ENCODE results near the gene FBXO17.
"Not testable (repeated sequence)": the region's sequence is repeated elsewhere in the genome, so short reads cannot be mapped to it uniquely, and the experiment has no call there.

FBXO17 gene

DNA sequence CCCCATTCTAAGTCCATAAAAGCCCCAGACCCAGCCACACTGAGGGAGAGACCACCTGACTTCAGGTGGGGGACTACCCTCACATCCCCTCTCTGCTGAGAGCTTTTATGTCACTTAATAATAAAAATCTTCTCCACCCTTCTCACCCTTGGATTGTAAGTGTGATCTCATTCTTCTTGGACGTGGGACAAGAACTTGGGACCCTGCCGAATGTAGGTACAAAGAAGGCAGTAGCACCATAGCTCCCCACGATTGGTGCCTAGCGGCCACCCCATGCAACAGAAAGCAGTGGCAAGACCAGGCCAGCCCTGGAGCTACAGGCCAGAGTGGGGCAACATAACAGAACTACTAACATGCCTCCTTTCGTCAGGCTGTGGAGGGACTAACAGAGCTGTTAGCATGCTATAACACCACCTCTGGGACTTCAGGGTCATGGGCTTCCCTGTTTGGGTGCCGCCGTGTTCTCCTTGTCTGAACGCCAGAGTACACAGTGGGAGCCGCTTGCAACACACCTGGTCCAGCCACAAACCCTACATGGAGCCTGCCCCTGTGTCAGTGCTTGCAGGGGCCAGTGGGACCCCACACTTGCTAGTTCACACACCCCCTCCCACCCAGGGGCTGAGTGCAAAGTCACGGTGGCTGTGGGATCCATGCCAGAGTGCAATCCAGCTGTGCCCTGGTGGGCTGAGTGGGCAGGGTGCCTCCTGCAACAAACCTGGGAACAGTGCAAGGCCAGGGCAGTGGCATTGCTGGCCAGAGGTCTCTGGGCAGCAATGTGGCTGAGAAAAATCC, 5.2 kb upstream of the FBXO17 start:
- DNase-seq (ENCODE audit: low read depth in 2 of 2): no peak

GRCh38 chr19:38979812-38980211, 4.3 kb upstream of the FBXO17 start:
- no peak for DNase-seq (ENCODE audit: low read depth in 2 of 2)

DNA sequence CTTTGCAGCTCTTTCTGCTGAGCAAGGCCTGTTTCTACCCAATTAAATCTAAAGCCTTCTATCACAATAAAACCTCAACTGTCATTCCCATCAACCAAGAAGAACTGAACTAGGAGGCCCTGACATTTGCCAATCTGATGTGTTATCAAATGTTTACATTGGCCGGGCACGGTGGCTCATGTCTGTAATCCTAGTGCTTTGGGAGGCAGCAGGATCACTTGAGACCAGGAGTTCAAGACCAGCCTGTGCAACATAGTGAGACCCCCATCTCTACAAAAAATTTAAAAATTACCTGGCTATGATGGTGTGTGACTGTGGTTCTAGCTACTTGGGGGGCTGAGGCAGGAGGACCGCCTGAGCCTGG, 2.8 kb upstream of the FBXO17 start:
- no peak for DNase-seq (ENCODE audit: low read depth in 2 of 2)

DNA sequence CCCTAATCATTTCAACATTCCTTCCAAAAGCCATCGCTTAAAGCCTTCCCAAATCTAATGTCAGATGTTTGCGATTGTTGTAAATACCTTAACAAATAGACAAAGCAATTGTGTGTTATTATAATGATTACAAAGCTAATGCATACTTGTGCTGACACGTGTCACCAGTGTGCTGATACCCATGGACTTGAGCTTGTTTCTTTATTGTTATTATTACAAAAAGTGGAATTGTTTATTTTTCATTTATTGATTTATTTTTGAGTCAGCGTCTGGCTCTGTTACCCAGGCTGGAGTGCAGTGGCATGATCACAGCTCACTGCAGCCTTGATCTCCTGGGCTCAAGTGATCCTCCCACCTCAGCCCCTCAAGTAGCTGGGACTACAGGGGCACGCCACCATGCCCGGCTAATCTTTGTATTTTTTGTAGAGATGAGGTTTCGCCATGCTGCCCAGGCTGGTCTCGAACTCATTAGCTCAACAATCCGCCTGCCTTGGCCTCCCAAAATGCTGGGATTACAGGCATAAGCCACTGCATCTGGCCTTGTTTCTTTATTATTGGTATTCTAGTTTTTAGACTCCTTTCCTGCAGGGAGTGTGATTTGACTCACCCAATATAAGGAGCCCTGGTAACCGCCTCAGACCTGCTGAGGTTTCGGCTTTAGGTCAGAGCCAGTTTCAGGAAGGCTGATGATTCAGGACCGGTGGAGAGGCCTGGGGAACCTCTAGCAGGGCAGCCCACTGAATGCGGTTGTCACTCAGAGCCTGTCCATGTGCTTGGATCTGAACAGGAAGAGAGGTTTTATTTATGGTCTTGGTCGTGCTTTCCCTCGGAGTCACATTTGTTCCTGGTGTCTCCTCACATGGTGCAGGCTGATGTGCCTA, 2.1 kb upstream of the FBXO17 start:
- DNase-seq (ENCODE audit: low read depth in 2 of 2): no peak

DNA sequence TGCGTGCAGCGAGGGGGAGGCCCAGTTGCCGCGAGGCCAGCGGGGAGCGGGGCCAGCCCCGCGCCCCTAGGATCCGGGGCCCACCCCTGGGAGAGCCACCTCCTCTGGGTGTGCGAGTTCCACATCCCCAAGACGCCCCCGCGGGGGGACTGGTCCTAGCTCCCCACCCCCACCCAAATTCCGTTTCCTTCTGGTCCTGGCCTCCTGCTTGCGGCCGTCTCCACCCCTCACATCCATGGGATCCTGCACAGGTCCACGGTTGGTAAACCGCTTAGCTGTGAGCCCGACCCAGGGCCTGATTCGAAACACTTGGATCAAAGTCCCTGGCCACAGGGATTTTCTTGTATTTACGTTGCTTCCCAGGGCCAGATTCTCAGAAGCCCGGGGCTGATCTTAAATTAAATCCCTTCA, 324 bp upstream of the FBXO17 start:
- no peak for DNase-seq (ENCODE audit: low read depth in 2 of 2)

DNA sequence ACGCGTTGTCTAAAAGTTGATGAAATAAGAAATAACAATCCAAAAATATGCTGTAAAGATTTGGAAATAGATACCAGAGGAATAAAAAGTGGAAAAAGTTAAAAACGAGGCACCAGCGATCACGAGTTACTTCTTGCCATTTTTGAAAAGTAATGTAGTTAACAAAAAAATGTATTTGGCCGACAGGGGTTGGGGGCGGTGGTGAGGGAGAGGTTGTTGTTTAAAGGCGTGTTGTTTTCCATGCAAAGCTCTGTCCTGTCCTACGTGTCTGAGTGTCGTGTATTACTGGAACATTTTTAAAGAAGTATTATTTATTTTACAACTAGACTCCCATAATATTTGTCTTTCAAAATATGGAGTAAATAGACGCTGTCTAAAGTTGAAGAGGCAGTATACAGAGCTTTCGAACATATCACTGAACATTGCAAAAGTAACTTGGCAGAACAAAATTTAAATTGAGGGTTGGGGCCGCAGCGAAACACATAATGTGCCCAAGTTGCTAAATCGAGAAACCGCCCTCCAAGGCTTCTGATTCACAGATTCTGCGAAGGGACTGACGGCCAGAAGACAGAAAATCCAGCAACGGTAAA, 823 bp downstream of the FBXO17 start:
- no peak for DNase-seq (ENCODE audit: low read depth in 2 of 2)

- DNase-seq (ENCODE audit: low read depth in 2 of 2): no peak
These were observed 3.9 kb downstream of the FBXO17 start for GRCh38 chr19:38971672-38972071.

- no peak for DNase-seq (ENCODE audit: low read depth in 2 of 2)
These were observed 4.6 kb downstream of the FBXO17 start for GRCh38 chr19:38970664-38971532.

DNA sequence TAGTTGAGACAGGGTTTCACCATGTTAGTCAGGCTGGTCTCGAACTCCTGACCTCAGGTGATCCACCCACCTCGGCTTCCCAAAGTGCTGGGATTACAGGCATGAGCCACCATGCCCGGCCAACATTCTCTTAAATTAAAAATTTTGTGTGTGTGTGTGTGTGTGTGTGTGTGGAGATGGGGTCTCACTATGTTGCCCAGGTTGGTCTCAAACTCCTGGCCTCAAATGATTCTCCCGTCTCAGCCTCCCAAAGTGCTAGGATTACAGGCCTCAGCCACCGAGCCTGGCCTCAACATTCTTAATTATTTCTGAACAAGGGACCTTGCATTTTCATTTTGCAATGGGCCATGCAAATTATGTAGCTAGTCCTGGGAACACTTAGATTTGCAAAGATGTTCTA, 9.4 kb downstream of the FBXO17 start:
- not testable (repeated sequence) for DNase-seq (ENCODE audit: low read depth in 2 of 2)

GRCh38 chr19:38964738-38965137, 10.8 kb downstream of the FBXO17 start:
- DNase-seq (ENCODE audit: low read depth in 2 of 2): no peak

DNA sequence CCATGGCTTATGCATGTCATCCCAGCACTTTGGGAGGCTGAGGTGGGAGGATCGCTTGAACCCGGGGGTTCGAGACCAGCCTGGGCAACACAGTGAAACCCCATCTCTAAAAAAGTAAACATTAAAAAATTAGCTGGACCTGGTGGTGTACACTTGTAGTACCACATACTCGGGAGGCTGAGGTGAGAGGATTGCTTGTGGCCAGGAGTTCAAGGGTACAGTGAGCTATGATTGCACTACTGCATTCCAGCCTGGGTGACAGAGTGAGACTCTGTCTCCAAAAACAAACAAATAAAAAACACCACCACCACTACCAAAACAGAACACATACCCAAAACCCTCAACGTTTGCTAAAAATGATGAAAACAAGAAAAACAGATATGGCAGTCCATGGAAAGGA, 15.9 kb downstream of the FBXO17 start:
- no peak for DNase-seq (ENCODE audit: low read depth in 2 of 2)

DNA sequence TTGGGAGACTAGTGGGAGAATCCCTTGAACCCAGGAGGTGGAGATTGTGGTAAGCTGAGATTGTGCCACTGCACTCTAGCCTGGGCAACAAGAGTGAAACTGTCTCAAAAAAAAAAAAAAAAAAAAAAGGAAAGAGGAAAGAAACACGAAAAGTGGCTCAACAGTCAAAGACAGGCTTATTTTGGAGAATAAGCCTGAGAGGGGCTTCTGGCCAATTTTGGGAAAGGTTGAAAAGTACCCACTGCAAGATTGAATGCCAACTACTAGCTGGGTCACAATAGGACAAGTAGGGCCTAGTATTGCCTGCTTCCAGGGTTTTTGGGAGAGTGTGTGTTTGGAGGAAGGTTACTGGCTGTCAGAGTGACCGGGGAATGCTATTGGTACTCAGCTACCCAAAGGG, 17.2 kb downstream of the FBXO17 start:
- DNase-seq (ENCODE audit: low read depth in 2 of 2): no peak

GRCh38 chr19:38956264-38956663, 19.3 kb downstream of the FBXO17 start:
- no peak for DNase-seq (ENCODE audit: low read depth in 2 of 2)

DNA sequence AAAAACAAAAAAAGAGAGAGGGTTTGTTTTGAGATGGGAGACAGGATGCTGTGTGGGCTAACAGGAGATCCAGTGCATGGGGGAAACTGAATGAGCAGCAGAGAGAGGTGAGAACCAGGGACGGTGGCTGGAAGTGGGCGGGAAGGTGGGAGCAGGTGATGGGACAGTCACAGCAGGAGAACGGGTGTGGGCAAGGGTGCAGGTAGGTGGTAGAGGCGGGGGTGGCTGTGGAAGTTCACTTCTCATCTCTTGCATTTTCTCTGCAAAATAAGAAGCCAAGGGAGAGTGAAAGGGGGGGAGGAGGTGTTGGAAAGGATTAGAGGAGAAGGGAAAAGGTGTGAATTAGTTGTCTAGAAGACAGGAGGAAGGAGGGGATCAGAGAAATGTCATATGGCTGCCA, 21.9 kb downstream of the FBXO17 start:
- DNase-seq (ENCODE audit: low read depth in 2 of 2): no peak

GRCh38 chr19:38952395-38953165, 23.0 kb downstream of the FBXO17 start:
- no peak for DNase-seq (ENCODE audit: low read depth in 2 of 2)

- no peak for DNase-seq (ENCODE audit: low read depth in 2 of 2)
These were observed 24.4 kb downstream of the FBXO17 start for GRCh38 chr19:38951187-38951586.

DNA sequence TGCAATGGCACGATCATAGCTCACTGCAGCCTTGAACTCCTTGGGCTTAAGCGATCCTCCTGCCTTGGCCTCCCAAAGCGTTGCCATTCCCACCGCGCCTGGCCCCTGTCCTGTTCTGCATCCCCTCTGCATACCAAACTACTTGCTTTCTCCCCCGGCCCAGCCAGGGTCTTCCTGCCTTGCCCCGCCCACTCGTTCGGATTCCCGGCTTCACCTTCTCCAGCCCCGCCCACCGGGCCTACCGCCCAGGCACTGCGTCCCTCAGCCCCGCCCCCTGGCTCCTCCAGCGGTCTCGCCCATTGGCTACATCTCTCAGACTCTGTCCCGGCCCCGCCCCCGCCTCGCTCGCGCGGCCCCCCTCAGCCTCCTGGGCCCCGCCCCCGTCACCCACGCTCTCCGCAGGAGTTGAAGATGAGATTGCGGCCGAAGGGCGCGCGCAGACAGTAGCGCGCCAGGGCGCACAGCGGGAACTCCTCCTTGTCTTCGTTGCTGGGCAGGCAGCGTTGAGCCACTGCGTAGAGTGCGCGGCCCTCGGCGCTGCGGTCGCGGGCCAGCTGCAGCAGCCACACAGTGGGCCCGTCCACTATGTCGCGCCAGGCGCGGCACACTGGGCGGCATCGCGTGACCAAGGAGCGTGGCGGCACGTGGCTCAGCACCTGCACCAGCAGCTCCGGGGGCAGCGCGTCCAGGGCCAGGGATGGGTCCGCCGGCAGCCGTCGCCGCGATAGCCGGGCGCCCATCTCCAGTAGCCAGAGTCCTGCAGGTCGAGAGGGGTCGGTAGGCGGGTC, 25.8 kb downstream of the FBXO17 start:
- peak; percentile 62 to 63 for DNase-seq (ENCODE audit: low read depth in 2 of 2)

GRCh38 chr19:38946229-38947010, 29.1 kb downstream of the FBXO17 start:
- DNase-seq (ENCODE audit: low read depth in 2 of 2): no peak

- DNase-seq (ENCODE audit: low read depth in 2 of 2): no peak
These were observed 29.8 kb downstream of the FBXO17 start for GRCh38 chr19:38945562-38946228.
